Adipose tissue (tissue), 3 donors: ENCODE measurements around the gene VAX1. TPM values are rescaled to one million over a fixed set of nuclear protein-coding genes. Genes with fewer than 3 reads are reported as not detected.
"Not testable (repeated sequence)": the region's sequence is repeated elsewhere in the genome, so short reads cannot be mapped to it uniquely, and the experiment has no call there.

Experiments
- H3K27ac ChIP-seq: one replicate; pipeline ENCODE4 v1.5.1; 2013; ENCODE audit warnings: low read depth, low read length
- WGBS, 3 donors: extraction: QIAGEN DNeasy Blood & Tissue Kit; methylation state at CpG; one replicate each; pipeline ENCODE4 v1.1.7; 2013; 5-methylcytosine and 5-hydroxymethylcytosine counted together
- polyA plus RNA-seq, 3 donors: library from polyadenylated mRNA; stranded (reverse); fragments of 200-250 nt; gene quantifications; one replicate each; pipeline ENCODE4 v1.2.3, GENCODE V29; 2013
- donor health status: healthy with polysubstance abuse.
- donor health status: Bipolar disorder and iron deficiency.
- donor health status: healthy.

Gene VAX1
- polyA plus RNA-seq, 3 donors = not detected

DNA sequence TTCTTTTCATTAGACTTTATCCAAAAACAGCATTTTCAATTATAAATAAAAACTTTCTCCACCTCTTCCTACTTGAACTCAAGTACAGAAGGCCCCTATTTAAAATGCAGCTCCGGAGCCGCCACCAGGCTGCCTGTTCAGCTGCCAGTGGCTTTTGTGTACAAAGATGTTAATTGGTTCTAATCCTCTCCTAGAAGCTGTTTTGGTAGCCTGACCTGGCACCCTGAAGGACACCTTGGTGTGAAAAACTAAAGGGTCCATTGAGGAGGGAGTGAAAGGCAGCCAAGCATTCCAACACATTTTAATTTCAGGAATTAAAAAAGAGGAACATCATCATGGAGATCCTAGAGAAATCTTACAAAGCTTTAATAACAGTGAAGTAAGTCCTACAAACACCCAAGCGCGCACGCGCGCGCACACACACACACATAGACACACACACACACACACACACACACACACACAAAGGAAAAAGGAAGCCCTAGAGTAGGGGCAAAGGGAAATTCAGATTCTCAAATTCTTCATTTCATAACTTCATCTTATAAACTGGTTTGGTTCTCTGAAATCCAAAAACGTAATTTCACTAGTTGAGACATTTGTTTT is 41.4 kb downstream of the VAX1 start:
- WGBS, 3 donors = 80 to 89% (median 88%) methylated on average over 9 of the region's 9 CpGs

DNA sequence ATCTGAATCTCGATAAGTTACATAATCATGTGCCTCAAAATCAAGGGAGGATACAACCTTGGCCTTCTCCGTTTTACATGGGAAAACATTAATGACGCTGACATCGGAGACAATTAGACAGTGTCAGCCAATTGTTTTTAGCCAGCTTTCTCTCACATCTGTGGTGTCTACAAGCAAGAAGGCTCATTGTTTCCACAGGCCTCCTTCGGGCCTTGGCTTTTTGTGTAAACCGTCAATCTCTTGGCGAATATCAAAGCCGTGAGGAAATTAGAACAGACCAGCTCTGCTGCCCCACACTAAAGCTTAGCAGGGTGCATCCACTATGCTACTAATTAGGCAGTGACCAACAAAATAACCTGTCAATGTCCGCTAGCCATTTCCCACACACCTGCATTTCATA is 43.2 kb downstream of the VAX1 start:
- no peak overlapping the region for H3K27ac ChIP-seq
- WGBS, 3 donors = 75 to 80% (median 79%) methylated on average over 9 of the region's 9 CpGs

More for the DNA sequence above, 41.4 kb downstream of the VAX1 start:
- H3K27ac ChIP-seq = no peak overlapping the region

DNA sequence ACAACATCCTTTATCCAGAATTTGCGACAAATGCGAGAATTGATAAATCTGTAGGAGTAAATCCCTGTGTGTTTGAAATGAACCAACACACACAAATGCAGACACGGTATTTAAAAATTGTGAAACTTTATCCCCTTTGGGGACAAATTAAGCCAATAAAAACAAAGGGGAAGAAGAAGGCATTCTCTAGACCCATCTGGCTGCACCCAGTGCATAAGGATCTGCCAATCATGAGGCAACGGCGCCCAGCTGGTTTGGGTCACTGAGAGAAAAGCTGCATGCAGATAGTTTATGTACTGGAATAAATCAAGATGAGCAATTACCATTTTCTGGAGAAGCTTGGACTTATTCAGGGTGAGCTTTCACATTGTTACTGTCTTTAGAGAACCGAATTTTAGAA is 45.7 kb downstream of the VAX1 start:
- H3K27ac ChIP-seq = no peak overlapping the region
- WGBS, 3 donors = 76 to 83% (median 83%) methylated on average over 6 of the region's 6 CpGs

DNA sequence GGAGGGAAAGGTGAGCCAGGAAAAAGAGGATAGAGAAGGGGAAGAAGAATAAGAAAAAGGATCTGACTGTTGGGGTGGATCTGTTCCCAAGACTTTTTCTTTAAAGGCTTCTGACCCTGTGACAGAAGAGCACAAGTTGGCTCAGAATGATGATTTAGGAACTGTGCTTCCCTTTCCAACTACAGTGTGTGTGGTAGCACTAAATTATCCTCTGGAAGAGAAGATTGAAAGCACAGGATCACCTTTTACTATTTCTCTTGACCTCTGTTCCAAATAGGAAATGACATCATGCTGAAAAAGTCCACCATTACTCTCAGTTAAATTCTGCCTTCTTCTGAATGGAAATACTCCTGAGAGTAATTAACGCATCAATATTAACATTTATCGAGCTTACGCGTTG is 47.2 kb downstream of the VAX1 start:
- H3K27ac ChIP-seq = no peak overlapping the region
- WGBS, 3 donors = 62 to 91% (median 85%) methylated on average over 4 of the region's 4 CpGs

DNA sequence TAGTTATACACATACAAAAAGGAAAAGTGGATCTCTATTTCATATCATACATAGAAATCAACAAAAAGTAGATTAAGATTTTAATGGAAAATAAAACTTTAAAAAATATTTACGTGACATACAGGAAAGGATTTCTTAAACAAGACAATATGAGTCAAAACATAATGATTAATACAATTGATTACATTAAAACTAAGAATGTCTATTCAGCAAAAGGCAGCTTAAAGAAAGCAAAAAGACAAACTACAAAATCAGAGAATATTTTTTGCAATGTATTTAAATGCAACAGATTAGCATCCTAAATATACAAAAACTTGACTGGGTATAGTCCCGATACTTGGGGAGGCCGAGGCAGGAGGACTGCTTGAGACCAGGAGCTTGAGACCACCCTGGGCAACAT is 50.5 kb downstream of the VAX1 start:
- WGBS, 3 donors = 86 to 90% (median 89%) methylated on average over 3 of the region's 3 CpGs
- no peak overlapping the region for H3K27ac ChIP-seq

DNA sequence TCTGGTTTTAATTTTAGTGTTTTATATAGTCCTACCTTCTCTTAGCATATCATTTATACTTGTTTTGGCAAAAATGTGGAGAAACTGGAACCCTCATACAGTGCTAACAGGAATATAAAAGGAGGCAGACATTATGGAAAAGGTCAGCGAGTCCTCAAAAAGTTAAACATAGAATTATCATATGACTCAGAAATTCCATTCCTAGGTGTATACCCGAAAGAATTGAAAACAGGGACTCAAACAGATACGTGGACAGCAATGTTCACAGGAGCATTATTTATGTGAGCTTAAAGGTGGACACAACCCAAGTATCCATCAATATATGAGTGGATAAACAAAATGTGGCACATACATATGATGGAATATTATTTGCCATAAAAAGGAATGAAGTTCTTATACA is 51.5 kb downstream of the VAX1 start:
- 67 to 84% (median 72%) methylated on average over 3 of the region's 3 CpGs for WGBS, 3 donors
- no peak overlapping the region for H3K27ac ChIP-seq

DNA sequence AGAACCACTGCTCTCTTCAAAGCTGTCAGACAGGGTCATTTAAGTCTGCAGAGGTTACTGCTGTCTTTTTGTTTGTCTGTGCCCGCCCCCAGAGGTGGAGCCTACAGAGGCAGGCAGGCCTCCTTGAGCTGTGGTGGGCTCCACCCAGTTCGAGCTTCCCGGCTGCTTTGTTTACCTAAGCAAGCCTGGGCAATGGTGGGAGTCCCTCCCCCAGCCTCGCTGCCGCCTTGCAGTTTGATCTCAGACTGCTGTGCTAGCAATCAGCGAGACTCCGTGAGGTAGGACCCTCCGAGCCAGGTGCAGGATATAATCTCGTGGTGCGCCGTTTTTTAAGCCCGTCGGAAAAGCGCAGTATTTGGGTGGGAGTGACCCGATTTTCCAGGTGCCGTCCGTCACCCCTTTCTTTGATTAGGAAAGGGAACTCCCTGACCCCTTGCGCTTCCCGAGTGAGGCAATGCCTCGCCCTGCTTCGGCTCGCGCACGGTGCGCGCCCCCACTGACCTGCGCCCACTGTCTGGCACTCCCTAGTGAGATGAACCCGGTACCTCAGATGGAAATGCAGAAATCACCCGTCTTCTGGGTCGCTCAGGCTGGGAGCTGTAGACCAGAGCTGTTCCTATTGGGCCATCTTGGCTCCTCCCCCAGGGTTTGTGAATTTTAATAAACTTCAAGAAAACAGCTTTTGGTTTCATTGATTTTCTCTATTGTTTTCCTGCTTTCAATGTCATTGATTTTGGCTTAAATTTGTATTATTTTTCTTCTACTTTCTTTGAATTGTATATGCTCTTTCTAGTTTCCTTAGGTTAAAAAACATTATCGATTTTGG is 53.4 kb downstream of the VAX1 start:
- WGBS, 3 donors = 71 to 84% (median 80%) methylated on average over 21 to 28 of the region's 31 CpGs
- H3K27ac ChIP-seq = not testable (repeated sequence)

Other genes starting within 250 kb of the VAX1 start
- gene SHTN1, start 133.1 kb downstream of the VAX1 start, polyA plus RNA-seq = 10 to 100 TPM in 1 of 3 donors, 1 to 10 TPM in 2; 3.2 to 11.4 (median 4.8) TPM
- not detected for gene KCNK18, start 59.2 kb upstream of the VAX1 start, polyA plus RNA-seq
- gene SLC18A2, start 102.8 kb upstream of the VAX1 start, polyA plus RNA-seq = under 1 TPM in 2 of 3 donors, not detected in 1; 0.43 to 0.54 TPM
- 10 to 100 TPM in 1 of 3 donors, 1 to 10 TPM in 2; 3.8 to 11.8 (median 9.5) TPM for gene PDZD8, start 237.2 kb upstream of the VAX1 start, polyA plus RNA-seq